LNCaP clone FGC (cell line): ENCODE results near the gene COX10.
"Not testable (repeated sequence)": the region's sequence is repeated elsewhere in the genome, so short reads cannot be mapped to it uniquely, and the experiment has no call there.

Experiments
- DNase-seq: peaks from one replicate; pipeline ENCODE4 v3.0.0-alpha.2; 2011; ENCODE audit warnings: low read depth
- H3K4me3 ChIP-seq: 2 replicates; pipeline ENCODE4 v1.5.1; 2011; ENCODE audit warnings: mild to moderate bottlenecking, low read depth, low read length, control low read depth
- TF ChIP-seq, protein P1 (sequence below): IDR thresholded peaks from 2 replicates; pipeline ENCODE4 v1.5.1; 2012; ENCODE audit warnings: mild to moderate bottlenecking; ENCODE audit not compliant: control insufficient read depth, insufficient read depth; ENCODE audit errors: extremely low read depth

The COX10 gene

DNA sequence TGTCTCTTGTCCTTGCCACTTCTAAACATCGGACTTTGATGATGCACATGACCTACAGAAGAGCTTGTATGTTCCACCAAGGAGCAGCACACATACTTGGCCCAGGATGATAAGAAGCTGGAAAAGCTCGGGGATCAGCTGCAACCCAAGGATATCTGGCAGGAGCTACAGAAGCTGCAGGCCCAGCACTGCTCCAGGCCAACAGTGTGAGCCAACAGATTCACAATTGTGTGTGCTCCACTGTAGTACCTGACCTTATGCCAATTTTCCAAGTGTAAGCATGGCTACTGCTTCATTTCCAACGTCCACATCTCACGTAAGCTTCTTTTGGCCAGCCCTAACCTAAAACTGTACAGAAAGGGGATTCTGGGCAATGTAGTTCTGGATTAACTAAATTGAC, 83.4 kb downstream of the COX10 start:
- no peak for DNase-seq
- no peak overlapping the region for H3K4me3 ChIP-seq
- TF ChIP-seq, protein P1, sequence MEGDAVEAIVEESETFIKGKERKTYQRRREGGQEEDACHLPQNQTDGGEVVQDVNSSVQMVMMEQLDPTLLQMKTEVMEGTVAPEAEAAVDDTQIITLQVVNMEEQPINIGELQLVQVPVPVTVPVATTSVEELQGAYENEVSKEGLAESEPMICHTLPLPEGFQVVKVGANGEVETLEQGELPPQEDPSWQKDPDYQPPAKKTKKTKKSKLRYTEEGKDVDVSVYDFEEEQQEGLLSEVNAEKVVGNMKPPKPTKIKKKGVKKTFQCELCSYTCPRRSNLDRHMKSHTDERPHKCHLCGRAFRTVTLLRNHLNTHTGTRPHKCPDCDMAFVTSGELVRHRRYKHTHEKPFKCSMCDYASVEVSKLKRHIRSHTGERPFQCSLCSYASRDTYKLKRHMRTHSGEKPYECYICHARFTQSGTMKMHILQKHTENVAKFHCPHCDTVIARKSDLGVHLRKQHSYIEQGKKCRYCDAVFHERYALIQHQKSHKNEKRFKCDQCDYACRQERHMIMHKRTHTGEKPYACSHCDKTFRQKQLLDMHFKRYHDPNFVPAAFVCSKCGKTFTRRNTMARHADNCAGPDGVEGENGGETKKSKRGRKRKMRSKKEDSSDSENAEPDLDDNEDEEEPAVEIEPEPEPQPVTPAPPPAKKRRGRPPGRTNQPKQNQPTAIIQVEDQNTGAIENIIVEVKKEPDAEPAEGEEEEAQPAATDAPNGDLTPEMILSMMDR = no peak

DNA sequence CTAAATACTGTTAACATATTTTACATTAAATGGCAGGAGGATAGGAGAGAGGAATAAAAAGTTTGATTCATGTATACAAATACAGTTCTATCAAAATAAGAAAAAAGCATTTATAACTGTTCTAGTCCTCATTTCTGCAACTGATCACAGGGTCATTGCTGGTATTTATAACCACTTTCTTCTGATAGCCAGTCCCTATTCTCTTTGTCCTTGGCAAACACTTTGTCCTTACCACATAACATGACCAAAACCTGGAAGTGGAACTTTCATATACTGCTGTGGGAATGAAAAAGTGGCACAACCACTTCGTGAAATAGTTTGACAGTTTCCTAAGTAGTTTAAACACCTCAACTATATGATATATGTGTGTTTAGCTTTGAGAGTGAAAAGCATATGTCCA, 84.1 kb downstream of the COX10 start:
- no peak overlapping the region for H3K4me3 ChIP-seq
- TF ChIP-seq, protein P1 = no peak
- DNase-seq = no peak

DNA sequence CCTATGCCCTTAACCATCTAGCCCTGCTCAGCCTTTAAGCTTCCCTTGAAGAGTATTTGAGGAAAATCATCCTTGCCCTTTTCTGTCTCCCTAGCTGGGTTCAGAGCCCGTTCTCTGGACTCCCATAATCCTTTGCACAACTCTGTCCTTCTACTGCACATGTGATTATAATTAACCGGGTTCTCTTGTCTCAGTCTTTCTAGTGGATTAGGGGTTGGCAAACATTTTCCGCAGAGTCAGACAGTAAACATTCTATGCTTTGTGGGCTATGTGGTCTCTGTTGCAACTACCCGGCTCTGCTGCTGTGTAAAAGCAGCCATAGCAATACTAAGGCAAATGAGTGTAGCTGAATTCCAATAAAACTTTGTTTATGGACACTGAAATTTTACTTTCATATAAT, 87.4 kb downstream of the COX10 start:
- no peak overlapping the region for H3K4me3 ChIP-seq
- DNase-seq = no peak
- TF ChIP-seq, protein P1 = no peak

DNA sequence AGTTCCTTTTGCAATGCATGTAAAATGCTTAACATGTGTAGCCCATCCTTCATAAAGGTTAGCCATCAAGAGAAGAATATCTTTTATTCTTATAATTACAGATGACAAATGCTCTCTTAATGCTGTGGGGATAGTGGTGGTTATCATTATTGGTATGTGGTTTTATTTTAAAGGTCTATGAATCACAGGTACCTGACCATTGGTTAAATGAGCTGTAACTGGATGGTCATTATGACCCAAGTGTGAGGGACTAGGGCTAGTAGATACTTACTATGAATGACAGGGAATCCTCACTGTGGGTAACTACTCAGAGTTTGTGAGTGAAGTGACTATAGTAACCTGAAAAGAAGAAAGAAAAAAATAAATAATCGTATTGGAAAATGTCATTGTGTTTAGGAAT, 88.5 kb downstream of the COX10 start:
- H3K4me3 ChIP-seq = no peak overlapping the region
- no peak for DNase-seq
- TF ChIP-seq, protein P1 = no peak

DNA sequence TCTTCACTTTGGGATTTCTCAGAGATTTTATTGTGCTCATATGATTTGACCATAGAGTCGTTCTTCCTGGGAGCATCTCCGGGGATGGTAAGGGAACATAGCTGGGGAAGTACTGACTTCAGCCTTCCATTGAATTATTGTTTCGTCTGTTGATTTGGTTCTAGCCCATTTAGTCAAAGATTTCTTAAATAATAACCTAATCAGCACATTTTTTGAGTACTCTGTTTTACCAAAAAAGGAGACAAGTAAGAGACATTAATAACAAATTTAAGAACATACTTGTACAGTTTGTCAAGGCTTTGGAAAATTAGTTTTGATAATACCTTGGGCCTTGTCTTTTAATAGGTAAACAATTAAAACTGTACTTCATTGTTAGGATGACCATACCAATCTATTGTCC, 89.4 kb downstream of the COX10 start:
- no peak overlapping the region for H3K4me3 ChIP-seq
- no peak for DNase-seq
- TF ChIP-seq, protein P1 = no peak

DNA sequence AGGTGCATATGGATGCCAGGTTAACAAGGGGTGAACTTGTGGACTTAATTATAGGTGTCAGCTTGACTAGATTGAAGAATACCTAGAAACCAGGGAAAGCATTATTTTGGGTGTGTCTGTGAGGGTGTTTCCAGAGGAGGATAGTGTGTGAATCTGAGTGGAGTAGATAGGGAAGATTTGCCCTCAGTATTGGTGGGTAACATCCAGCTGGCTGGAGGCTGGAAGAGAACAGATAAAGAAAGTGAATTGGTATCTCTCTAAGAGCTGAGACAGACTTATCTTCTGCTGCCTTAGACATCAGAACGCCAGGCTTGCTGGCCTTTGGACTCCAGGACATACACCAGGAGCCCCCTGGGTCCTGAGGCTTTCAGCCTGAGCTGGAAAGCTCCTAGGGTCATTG, 92.1 kb downstream of the COX10 start:
- no peak for DNase-seq
- H3K4me3 ChIP-seq = no peak overlapping the region
- TF ChIP-seq, protein P1 = no peak

DNA sequence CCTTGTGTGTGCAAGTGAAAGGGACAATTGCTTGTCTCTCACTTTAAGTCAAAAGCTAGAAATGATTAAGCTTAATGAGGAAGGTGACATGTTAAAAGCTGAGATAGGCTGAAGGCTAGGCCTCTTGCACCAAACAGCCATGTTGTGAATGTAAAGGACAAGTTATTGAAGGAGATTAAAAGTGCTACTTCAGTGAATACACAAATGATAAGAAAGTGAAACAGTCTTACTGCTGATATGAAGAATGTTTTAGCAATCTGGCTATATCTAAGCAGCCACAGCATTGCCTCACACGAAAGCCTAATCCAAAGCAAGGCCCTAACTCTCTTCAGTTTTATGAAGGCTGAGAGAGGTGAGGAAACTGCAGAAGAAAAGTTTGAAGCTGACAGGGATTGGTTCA, 96.3 kb downstream of the COX10 start:
- H3K4me3 ChIP-seq = no peak overlapping the region
- TF ChIP-seq, protein P1 = no peak
- DNase-seq = no peak

DNA sequence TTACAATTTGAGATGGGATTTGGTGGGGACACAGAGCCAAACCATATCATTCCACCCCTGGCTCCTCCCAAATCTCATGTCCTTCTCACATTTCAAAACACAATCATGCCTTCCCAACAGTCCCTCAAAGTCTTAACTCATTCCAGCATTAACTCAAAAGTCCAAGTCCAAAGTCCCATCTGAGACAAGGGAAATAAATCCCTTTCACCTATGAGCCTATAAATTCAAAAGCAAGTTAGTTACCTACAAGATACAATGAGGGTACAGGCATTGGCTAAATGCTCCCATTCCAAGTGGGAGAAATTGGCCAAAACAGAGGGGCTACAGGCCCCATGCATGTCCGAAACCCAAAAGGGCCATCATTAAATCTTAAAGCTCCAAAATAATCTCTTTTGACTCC, 98.5 kb downstream of the COX10 start:
- DNase-seq, H3K4me3 ChIP-seq: not testable (repeated sequence)
